G401.6 (cell line): ENCODE results near the gene CD207.
"Not testable (repeated sequence)": the region's sequence is repeated elsewhere in the genome, so short reads cannot be mapped to it uniquely, and the experiment has no call there.

Experiments
- FAIRE-seq: peaks from 2 replicates; lab custom pipeline; 2012; peaks lifted over from hg19 to GRCh38; lab: Jason Lieb, UNC

The CD207 gene

DNA sequence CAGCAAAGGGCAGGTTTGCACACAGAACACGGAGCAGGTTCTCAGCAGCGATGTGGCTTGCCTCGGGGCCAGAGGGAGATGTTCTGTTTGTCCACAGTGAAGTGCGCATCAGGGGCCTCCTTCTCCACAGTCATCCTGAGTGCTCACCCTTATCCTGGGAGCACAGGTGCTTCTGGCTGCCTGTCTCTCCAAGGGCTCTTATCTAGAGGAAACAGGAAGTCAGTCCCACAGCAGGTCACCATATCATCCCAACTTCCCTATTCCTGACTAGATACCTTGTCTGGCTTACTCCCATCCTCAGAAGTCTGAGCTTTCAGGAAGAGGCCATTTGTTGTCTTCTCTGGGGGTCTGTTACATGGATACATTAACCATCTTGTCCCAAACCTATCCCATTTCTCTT lies at the start of gene CD207:
TSS of gene CD207 (minus strand) at position 174 of the 400 bp plus-strand sequence. CDS start at position 134, 40 bp downstream.
- no peak for FAIRE-seq

DNA sequence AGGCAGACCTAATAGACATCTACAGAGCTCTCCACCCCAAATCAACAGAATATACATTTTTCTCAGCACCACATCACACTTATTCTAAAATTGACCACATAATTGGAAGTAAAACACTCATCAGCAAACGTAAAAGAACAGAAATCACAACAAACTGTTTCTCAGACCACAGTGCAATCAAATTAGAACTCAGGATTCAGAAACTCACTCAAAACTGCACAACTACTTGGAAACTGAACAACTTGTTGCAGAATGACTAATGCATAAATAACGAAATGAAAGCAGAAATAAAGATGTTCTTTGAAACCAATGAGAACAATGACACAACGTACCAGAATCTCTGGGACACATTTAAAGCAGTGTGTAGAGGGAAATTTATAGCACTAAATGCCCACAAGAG lies 42.9 kb upstream of the CD207 start:
- not testable (repeated sequence) for FAIRE-seq

DNA sequence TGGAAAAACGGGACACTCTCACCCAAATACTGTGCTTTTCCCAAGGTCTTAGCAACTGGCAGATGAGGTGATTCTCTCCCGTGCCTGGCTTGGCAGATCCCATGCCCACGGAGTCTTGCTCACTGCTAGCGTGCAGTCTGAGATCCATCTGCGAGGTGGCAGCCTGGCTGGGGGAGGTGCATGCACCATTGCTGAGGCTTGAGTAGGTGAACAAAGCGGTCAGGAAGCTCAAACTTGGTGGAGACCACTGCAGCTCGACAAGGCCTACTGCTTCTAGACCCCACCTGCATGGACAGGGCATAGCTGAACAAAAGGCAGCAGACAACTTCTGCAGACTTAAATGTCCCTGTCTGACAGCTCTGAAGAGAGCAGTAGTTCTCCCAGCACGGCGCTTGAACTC lies 40.5 kb upstream of the CD207 start:
- FAIRE-seq: not testable (repeated sequence)

DNA sequence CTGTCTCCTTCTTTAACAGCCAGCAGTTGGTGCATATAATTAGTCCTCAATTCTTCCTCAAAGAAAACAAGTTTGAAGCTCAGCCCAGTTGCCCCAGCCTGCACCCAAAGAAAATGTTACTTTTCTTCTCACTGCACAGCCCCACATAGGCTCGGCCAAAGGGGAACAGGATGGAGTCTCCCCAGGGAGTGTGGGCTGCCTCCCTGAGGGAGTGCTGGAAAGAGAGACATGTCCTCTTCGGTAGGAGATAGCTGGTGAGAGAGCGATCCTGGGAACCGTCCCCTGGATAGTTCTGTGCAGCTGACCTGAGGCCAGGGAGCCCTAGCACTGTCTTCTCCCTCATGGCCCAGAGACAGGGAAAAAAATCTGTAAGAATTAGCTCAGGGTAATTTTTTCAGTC lies 37.9 kb upstream of the CD207 start:
- FAIRE-seq: no peak

DNA sequence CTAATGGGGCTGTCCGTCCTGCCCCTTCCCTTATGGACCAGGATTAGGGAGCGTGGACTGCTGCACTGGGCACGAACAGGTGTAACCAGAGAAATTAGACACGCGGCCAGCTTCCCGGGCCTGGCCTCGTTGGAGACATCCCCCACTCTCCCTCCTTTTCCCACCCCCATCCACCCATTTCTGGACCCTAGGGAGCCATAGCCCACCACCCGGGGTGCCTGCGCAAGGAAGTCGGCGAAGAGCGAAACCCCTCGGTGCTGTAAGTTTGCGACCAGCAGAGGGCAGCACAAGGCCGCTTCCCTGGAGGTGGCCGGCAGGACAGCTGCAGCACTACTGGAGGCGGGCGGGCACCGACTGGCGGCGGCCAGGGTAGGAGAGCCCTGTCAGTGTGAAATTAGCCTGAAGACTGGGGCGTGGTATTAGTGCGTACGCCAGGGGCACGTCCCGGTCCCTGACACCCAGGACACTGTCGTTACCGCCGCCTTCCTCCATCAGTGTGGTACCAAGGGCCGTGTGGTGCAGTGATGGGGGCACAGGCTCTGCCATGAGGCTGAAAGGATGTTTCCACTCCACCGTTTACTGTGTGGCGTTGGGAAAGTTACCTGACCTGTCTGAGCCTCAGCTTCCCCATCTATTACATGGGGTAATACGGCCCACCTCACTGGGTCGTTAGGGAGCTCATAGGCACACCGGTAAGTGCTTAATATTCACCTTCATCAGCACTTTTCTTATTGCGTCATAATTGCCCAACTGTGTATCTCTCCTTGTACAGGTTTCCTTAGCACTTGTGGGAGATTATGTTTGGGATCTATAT lies 36.0 kb upstream of the CD207 start:
- peak; percentile 37 for FAIRE-seq

DNA sequence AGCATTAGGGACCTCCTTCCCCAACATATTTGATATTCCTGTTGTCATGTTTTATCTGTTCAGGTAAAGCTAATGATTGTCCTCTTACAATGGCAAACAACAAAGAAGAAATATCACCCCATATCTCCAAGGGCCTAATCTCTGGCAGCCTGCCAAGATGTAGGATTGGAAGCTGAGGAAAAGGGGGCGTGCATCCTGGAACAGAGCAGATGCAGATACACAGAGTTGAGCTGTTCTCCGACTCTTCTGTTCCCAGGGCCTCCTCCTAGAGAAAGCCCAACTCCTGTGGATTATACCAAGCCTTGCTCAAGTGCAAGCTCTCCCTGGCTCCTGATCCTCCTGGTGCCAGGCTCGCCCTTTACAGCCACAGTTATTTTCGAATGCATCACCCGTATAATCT lies 35.2 kb upstream of the CD207 start:
- FAIRE-seq: no peak

DNA sequence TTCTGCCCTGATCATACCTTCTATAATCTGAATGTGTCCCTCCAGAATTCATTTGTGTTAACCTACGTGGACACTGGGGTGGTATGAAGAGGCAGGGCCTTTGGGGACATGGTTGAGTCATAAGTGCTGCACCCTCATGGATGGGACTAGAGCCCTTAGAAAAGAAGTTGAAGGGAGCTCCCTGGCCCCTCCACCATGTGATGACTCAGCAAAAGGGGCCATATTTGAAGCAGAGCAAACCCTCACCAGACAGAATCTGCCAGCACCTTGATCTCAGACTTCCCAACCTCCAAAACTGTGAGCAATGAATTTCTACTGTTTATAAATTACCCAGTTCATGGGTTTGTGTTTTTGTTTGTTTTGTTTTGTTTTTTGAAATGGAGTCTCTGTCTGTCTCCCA lies 33.4 kb upstream of the CD207 start:
- no peak for FAIRE-seq

DNA sequence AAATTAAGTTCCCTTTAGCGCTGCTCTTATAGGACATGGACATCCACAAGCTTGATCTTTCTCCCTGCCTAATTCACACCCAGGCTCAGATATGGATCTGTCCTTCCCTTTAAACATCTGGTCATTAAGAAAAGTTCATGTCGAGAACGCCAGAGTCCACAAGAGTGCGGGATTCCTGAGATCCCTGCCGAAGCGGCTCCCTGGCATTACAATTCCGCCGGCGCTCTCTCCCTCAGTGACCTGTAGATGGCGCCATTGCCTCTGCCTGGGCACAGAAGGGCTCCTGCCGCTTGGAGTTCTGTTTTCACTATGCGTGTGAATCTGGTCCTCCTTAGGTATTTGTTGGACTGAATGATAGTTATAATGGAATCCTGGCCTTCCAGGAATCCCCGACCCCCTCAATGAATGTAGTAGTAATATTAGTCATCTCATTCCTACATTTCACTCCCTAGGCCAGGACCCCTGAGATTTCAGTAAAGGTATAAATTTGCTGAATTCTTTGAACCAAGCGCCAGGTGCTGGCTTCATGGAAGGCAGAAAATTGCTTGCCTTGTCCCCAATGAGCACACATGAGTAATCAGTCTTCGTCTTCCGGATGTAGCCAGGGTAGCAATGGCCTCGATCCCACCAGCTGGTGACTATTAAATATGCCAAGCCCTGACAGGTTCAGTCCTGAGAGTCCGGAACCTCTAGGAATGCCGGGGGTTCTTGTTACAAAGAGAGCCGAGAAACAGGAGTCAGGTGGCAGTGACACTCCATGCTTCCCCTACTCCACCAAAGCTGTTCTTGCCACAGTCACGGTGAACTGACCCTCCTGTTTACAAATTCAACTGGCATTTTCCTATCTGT lies 26.4 kb upstream of the CD207 start:
- peak; percentile 84 for FAIRE-seq

DNA sequence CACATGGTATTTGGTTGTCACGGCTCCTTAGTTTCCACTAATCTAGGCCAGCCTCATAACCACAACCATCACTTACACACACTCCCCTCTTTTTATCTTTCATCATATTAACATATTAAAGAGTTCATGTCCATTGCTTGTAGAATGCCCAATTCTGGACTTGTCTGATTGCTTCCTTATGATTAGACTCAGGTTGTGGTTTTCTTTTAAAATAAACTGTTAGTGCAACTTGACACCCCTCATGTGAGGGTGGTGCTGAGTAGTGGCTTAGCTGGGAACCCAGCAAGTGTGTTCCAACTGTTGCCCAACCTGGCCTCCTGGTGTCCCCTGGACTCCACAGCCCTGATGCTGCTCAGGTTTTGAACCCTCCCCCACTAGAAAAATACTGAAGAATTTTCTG lies 20.1 kb upstream of the CD207 start:
- FAIRE-seq: no peak

DNA sequence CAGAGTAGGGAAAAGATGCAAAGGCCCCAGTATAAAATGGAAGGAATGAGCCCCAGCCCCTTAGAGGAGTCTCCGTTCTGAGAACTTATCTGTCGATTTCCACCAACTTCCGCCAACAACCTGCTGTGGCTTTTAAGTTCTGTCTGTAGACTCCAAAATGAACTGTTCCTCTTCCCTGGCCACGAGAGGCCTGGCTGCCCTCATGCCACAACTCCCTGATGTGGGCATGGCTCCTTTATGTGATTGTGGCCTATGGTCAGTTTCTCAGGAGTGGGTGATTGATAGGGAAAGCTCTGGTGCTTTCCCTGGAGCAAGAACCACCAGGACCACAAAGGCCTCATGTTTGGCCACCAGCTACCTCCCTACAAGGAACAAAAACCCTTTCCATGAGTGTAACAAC lies 18.8 kb upstream of the CD207 start:
- no peak for FAIRE-seq

DNA sequence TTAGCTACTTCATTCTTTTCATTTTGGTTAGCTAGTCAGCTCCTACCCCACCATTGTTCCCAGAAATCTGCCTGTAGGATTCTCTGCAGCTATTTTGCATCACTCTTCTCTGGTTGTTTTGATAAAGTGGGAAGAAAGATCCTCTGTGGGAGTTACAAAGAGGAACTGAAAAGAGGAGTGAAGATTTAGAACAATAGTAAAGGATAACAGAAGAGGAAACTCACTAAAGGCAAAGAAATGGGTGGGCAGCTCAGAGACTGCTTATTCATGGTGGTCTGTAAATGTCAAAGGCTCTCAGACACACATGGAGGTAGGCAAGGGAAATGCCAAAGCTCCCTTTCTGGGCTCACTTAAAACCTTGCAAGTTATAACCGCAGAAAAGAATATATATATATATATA lies 17.2 kb upstream of the CD207 start:
- FAIRE-seq: no peak

DNA sequence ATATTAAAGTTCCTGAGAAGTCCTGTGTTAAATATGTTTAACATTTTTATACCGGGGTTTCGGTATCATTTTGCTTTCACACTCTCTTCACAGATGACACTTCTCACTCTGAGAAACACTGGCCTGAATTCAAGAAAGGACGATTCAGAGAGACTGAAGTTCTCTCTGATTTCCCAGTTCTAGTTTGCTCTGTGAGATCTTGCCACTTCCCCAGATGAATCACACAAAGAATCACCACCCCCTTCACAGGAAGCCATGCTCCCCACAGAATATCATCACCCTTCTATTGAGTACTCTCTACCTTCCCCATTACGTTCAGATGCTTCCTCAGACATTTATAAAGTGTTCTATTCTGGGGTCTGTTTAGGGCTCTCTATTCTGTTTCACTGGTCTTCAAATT lies 16.1 kb upstream of the CD207 start:
- no peak for FAIRE-seq

DNA sequence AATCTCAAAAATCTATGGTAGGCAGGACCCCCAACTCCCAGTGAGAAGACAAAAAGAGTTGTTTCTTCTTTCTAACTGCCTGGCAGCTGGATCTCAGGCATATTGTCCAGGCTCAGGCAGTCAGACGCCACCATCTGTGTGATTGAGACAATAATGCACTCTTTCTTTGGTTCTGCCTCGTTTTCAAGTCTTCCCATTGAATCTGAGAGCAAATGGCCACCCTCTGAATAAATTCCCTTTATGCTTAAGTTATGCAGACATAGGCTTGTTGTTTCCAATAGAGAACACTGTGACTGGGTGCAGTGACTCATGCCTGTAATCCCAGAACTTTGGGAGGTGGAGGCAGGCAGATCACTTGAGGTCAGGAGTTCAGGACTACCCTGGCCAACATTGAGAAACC lies 15.3 kb upstream of the CD207 start:
- FAIRE-seq: no peak

DNA sequence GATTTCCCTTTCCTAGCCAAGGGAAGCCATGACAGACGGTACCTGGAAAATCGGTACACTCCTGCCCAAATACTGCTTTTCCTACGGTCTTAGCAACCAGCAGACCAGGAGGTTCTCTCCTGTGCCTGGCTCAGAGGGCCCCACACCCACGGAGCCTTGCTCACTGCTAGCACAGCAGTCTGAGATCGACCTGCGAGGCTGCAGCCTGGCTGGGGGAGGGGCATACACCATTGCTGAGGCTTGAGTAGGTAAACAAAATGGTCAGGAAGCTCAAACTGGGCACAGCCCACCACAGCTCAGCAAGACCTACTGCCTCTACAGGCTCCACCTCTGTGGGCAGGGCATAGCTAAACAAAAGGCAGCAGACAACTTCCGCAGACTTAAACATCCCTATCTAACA lies 6.8 kb upstream of the CD207 start:
- FAIRE-seq: no peak

DNA sequence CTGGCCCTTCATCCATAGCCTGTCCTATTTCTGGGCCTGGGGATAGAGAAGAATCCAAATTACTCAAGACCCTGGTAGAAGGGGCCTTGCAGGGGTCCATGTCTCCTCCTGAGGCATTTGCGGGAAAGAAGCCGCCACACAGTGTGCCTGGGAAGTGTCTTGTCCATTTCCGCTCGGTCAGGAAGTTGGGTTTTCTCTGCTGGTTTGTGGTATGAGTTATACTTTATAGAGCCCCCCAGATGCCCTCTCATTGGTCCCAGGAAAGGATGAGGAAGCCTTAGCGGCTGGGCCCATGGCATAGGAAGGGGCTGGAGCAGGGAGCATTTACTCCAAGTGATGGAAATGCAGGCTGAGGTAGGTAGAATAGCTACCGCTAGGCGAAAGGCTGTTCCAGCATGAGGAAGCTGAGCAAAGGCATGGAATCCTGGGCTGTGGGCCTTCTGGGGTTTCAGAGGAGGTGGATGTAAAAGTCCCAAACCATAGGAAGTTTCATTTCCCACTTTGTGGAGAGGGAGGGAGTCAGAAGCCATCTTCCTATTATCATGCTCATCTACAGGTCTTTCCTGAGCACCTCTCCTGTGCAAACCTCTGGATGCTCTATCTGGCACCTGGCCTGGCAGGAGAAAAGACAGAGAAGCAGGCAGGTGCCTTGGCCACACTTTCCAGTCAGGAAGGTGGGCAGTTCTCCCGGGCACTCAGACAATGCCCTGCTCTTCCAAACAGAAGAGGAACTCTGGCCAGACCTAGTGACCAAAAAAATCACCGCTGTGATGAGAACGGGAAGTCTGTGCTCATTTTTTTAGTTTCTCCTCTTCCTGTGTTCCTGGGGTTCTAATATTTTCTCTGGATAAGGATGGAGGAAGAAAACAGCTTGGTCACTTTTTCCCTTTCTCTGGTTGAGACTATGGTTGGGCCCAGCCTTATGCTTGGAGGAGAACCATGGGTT lies 2.6 kb upstream of the CD207 start:
- FAIRE-seq: no peak

DNA sequence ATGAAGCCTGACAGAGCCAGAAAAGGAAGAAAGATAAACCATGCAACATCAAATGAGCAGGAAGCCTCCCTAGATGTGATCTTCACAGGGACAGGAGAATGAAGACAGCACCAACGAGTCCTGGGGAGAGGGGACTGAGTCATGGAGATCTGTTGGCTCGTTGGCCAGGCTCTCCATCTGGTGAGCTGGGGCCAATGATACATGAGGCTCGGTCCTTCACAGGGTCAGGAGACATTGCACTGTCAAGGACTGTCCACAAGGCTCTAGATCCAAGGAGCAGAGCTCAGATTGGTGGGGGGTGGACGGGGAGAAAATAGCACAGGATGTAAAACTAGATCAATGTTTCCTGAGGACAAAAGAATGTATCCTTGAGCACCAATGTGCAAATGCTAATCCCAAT lies 735 bp downstream of the CD207 start:
- FAIRE-seq: no peak

DNA sequence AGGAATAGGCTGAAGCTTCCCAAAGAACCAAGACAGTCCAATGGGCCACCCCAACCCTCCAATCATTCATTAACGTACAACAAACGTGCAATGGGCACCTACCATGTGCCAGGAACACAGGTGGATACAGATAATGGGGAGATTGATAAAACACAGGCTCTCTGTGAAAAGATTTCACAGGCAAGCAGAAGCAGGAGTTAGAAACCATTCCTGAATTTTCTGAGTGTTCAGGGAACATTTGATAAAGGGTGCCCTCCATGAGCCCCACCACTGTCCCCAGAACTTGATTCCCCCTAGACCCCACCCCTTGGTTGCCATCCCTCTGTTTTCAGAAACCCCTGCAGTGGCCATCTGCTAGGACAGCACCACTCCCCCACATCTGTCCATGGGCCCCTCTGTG lies 1.5 kb downstream of the CD207 start:
- FAIRE-seq: no peak

DNA sequence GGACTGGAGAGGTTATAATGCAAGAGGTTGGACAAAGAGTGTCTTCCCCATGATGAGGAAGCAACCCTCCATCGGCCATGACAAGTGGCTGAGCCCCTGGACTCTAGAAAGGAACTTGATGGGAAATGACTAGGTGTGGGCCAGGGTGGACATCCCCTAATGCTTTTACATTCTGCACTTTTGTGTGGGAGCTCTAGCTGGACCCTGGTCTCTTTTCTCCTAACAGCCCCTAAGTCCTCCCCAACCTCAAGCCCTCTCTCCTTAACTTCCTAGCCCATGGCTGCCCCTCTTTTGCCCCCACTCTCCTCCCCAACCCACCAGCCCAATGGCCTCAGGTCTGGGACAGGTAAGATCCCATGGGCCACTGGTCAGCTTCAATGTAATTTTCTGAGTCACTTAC lies 2.4 kb downstream of the CD207 start:
- no peak for FAIRE-seq

DNA sequence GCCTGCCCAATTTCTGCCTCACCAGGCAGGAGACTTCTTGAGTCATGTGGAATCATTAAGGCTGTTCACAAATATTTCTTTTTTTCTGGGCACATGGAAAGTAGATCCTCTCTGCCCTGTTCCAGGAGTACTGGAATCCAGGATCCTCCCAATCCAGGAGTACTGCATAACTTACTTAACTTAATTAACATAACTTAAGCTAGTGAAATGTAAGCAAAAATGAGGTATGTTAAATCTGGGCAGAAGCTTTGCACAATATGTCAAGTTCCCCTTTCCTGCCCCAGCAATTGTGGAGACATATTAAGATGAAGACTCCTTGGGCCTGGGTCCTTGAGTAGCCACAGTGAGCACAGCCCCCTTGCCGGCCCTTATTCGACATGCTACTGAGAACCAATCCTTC lies 3.2 kb downstream of the CD207 start:
- no peak for FAIRE-seq

DNA sequence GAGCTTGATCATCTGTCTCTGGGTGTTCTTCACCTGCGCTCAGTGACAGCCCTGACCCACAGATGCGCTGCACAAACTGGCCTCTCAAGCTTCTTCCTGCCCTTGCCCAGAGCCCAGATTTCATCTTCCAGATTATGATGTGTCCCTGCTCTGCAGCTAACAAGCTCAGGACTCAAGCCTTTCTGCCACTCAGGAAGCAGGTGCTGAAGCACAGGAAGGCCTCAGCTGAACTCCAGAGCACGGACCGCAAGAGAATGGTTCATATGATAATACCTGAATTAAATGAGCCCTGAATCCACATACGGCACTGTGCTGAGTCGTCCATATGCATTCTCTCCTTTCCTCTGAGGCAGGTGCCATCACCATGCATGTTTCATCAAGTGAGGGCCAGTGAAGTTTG lies 3.8 kb downstream of the CD207 start:
- FAIRE-seq: no peak

DNA sequence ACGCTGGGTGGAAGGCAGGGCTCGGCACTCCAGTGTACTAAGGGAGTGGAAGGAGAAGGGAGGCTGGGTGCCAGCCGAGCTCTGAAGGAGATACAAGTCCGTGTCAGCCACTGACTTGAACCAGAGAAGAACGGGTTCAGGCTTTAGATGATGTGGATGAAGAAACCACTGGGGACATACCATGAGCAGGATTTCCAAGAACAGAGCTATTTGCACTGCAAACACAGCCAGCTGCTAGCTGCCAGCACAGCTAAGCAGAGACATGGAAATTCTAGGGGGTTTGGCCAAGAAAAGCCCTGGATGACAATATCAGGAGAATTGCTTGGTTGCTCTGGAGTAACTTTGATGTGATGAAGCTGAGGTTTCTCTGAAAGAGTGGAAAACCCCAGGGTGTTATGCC lies 5.2 kb downstream of the CD207 start:
- no peak for FAIRE-seq

DNA sequence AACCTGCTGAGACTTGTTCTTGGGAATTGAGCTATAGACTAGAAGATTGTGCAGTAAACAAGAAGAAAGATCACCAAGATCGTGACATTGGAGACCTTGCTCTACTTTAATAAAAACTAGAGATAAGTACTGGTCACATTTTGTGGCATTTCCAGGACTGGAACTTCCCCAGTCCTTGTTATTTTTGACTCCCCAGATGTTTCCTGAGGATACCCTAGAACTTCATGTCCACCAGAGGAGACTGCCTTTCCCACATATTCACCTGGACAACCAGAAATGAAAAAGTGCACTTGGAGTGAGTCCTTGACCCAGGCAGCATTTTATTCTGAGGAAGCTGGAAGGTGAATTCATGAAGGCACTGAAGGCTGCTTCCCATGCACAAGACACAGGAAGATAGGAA lies 5.7 kb downstream of the CD207 start:
- FAIRE-seq: no peak
